NB4 (cell line): Measurements from ENCODE around the gene PLCB4.

Experiments used
- DNase-seq: peaks from one replicate; pipeline ENCODE4 v3.0.0; 2010; ENCODE audit warnings: low read depth
- H3K4me3 ChIP-seq: one replicate; pipeline ENCODE4 v1.5.1; 2011; ENCODE audit warnings: mild to moderate bottlenecking, low read depth, low read length, moderate library complexity
- MYC ChIP-seq: IDR thresholded peaks from 2 replicates; pipeline ENCODE4 v1.6.1; 2011; ENCODE audit warnings: low read depth, low read length
- POLR2A ChIP-seq: IDR thresholded peaks from 2 replicates; pipeline ENCODE4 v1.6.1; 2011; ENCODE audit warnings: mild to moderate bottlenecking; ENCODE audit not compliant: insufficient read length; ENCODE audit errors: extremely low read depth
- TF ChIP-seq, protein P1 (sequence below): IDR thresholded peaks from one replicate; pipeline ENCODE4 v1.5.1; 2012; ENCODE audit warnings: low read depth, low read length
- TF ChIP-seq, protein P2 (sequence below): IDR thresholded peaks from 2 replicates; pipeline ENCODE4 v1.6.1; 2011; ENCODE audit warnings: low read depth, low read length

The PLCB4 gene

DNA sequence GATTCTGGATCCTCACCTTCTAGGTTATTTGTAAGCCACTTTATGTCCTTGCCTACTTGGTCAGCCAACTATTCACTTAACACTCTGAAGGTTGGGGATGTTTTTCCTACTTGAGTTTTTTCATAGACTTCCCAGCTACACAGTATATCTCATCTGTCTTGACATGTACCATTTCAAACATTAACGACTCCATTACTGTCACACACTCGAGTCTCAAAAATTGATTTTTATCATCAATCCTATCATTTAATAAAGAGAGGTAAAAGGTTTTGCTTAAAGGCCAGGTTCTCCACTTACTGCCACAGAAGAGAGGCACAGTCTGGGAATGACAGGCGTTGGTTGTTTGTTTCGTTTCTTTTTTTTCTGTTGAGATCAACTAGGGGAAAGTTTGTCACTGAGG lies 407.3 kb downstream of the PLCB4 start:
- no peak for DNase-seq
- H3K4me3 ChIP-seq: no peak overlapping the region
- TF ChIP-seq POLR2A (no peak), MYC (no peak)
- TF ChIP-seq, protein P1, sequence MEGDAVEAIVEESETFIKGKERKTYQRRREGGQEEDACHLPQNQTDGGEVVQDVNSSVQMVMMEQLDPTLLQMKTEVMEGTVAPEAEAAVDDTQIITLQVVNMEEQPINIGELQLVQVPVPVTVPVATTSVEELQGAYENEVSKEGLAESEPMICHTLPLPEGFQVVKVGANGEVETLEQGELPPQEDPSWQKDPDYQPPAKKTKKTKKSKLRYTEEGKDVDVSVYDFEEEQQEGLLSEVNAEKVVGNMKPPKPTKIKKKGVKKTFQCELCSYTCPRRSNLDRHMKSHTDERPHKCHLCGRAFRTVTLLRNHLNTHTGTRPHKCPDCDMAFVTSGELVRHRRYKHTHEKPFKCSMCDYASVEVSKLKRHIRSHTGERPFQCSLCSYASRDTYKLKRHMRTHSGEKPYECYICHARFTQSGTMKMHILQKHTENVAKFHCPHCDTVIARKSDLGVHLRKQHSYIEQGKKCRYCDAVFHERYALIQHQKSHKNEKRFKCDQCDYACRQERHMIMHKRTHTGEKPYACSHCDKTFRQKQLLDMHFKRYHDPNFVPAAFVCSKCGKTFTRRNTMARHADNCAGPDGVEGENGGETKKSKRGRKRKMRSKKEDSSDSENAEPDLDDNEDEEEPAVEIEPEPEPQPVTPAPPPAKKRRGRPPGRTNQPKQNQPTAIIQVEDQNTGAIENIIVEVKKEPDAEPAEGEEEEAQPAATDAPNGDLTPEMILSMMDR: no peak
- TF ChIP-seq, protein P2, sequence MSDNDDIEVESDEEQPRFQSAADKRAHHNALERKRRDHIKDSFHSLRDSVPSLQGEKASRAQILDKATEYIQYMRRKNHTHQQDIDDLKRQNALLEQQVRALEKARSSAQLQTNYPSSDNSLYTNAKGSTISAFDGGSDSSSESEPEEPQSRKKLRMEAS: no peak

DNA sequence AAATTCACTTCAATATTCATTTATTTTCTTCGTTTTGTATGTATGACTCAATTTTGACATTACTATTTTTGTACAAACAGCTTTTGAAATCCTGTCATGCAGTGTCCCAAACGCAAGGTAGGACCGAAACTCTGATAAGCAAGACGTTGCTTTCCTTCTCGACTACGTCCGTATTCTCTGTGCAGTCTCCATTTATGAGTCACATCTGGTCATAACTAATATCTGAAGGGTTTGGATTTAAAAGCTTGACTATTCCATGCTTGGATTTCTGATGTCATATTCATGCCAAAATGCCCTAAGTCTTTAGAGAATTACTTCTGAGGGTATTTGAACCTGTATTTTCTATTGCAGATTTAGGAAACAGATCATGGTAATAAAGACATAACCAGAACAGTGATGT lies 407.8 kb downstream of the PLCB4 start:
- TF ChIP-seq POLR2A (no peak), MYC (no peak)
- TF ChIP-seq, protein P1: no peak
- TF ChIP-seq, protein P2: no peak
- no peak for DNase-seq
- no peak overlapping the region for H3K4me3 ChIP-seq

DNA sequence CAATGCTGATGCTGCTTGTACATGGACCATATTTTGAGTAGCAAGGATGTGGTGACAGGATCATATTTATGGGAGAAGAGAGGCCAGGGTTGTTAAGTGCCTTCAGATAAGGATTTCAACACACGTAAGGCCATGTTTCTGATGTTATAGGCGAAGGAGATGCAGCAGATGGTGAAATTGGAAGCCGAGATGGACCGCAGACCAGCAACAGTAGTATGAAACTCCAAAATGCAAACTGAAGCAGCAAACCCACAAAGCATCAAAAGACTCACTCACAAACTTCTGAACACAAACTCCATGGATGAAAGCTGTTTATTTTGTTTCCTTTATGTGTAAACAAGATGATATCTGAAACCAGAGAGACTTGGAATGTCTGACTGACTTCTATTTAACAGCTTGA lies 409.9 kb downstream of the PLCB4 start:
- DNase-seq: no peak
- H3K4me3 ChIP-seq: no peak overlapping the region
- TF ChIP-seq, protein P2: no peak
- no peak for TF ChIP-seq MYC
- TF ChIP-seq, protein P1: no peak
- TF ChIP-seq POLR2A: no peak

DNA sequence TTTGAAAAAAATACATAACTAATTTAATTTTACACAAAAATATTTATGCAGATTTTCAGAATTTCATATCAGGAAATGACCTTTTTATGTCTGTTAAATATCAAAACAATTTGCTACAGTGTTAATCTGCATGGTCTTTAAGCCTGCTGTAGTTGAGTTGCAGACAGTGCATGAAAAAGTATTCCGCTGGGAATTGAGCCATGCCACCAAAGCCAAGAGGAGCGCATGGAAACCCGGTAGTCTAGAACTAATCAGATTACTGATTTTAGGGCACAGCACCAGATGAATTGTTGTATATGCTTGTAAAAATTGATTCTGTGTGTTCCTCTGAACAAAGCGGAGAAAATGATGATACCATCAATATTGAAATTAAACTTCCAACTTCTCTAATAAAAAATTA lies 411.2 kb downstream of the PLCB4 start:
- TF ChIP-seq MYC: no peak
- TF ChIP-seq POLR2A: no peak
- TF ChIP-seq, protein P1: no peak
- no peak for DNase-seq
- H3K4me3 ChIP-seq: no peak overlapping the region

DNA sequence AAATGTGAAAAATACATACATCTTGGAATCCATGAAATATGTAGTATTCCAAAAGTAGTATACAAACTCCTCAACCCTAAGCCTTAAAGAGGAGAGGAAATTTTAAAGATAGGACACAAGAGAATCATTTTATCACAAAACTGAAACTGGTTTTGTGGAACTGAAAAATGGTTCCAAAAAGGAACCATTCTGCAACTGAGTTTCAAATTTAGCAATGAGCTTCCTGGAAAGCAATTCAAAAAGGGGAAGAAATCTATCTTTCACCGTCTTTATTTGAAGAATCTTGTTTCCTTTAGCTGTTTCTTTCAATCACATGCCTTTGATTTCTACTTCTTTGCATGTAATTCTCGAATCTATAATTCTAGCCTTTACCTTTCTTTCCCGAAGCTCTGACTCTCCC lies 413.3 kb downstream of the PLCB4 start:
- no peak for DNase-seq
- H3K4me3 ChIP-seq: no peak overlapping the region
- TF ChIP-seq MYC: no peak
- TF ChIP-seq, protein P1: no peak
- no peak for TF ChIP-seq POLR2A
- TF ChIP-seq, protein P2: no peak

DNA sequence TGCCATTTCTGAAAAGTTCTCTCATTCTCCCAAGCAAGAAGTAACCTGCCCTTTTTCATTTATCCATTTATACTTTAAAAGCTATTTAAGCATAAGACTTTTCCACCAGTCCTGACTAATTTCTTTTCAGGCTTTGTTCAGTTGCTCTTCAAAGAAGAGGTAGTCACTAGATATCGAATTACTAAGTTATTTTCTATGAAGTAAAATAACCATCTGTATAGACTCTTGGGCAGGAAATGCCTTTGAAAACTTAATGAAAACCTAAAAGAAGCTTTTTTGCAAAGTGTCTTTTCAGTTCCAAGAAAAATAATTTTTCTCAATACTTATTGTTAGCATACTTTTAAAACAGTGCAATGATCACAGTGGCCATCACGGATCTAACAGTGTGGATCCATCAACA lies 414.2 kb downstream of the PLCB4 start:
- DNase-seq: no peak
- TF ChIP-seq, protein P2: no peak
- TF ChIP-seq MYC: no peak
- TF ChIP-seq POLR2A: no peak

More for the DNA sequence above, 414.2 kb downstream of the PLCB4 start:
- H3K4me3 ChIP-seq: no peak overlapping the region
